Coronary artery (tissue), 2 donors: ENCODE measurements around the gene EPHX1.

Experiments used
- DNase-seq: peaks from one replicate; pipeline ENCODE4 v3.0.0-alpha.2; 2017; ENCODE audit warnings: low spot score
- H3K27ac ChIP-seq, 2 donors: fragments of 200-600 bp; sonication (generic); one replicate each; pipeline ENCODE4 v1.5.1; 2016 to 2019
- H3K4me3 ChIP-seq: fragments of 200-600 bp; sonication (generic); 2 replicates; pipeline ENCODE4 v1.5.1; 2016; ENCODE audit warnings: mild to moderate bottlenecking, moderate library complexity
- CTCF ChIP-seq: fragments of 200-600 bp; sonication (generic); IDR thresholded peaks from one replicate; pipeline ENCODE4 v1.5.1; 2019; ENCODE audit warnings: antibody characterized with exemption

The EPHX1 gene

DNA sequence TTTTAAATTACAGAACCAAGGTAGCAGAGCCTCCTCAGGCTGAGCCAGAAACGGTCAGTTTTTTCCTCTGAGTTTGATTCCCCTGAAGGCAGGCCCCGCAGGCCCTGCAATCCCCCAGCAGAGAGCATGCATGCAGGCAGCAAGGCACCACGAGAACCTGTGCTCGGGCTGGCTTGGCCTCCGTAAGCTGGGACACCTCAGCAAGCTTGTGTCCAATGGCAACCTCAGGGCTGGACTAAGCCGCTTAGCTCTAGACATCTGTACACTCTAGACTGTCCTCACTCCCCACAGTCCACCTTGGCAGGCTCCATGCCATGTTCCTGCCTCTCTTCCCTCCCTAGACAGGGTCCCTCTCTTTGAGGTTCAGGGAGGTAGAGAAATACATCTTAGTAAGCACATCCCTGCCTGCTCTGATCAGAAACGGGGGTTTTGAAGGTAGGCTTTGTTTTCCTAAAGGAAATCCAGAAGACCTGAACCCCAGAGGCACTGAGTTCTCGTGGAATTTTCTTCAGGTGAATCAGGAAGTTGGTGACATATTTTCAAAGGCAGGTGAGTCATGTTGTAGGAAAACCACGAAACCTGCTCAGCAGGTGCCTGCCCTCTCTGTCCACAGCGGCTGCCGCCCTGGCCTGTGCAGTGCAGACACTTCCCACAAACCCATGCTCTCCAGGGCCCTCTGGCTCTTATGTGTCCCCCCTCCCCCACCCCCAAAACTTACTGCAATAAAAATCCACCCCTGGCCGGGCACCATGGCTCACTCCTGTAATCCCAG, 65.3 kb downstream of the EPHX1 start:
- no peak for DNase-seq
- no peak overlapping the region for H3K27ac ChIP-seq
- H3K4me3 ChIP-seq, result no peak overlapping the region
- TF ChIP-seq CTCF, result no peak

- Histone ChIP-seq H3K4me3 (peak overlapping the region; percentile 28), H3K27ac (peak overlapping the region; percentile 49 to 93)
- no peak for TF ChIP-seq CTCF
- DNase-seq, result no peak
These were observed 67.1 kb downstream of the EPHX1 start for GRCh38 chr1:225876900-225877510.

GRCh38 chr1:225877580-225877979, 67.7 kb downstream of the EPHX1 start:
- peak overlapping the region; percentile 28 for H3K4me3 ChIP-seq
- TF ChIP-seq CTCF, result no peak
- DNase-seq, result no peak
- peak overlapping the region; percentile 49 to 93 for H3K27ac ChIP-seq

DNA sequence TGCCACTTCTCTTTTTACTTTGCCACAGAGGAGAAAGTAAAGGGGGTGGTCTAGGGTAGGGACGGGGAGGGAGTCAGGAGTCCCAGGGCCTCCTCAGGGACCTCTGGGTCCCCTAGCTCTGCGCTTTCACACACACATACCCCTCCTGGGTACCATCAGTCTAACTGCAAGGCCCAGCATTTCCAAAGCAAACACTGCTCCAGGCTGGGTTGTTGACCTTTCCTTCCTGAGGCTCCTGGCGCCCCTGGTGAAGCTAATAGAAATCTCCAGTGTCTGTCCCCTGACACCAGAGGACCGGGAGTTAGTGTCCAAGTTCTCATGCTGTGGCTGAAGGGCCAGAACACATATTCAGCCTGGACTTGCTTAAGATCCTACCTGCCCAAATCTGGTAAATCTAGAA, 68.4 kb downstream of the EPHX1 start:
- TF ChIP-seq CTCF, result no peak
- H3K27ac ChIP-seq, result peak overlapping the region; percentile 49 to 93
- peak overlapping the region; percentile 36 for H3K4me3 ChIP-seq
- DNase-seq, result no peak

GRCh38 chr1:225879521-225880221, 69.7 kb downstream of the EPHX1 start:
- no peak for DNase-seq
- Histone ChIP-seq H3K27ac (peak overlapping the region; percentile 86 to 93), H3K4me3 (peak overlapping the region; percentile 96)
- TF ChIP-seq CTCF, result no peak

DNA sequence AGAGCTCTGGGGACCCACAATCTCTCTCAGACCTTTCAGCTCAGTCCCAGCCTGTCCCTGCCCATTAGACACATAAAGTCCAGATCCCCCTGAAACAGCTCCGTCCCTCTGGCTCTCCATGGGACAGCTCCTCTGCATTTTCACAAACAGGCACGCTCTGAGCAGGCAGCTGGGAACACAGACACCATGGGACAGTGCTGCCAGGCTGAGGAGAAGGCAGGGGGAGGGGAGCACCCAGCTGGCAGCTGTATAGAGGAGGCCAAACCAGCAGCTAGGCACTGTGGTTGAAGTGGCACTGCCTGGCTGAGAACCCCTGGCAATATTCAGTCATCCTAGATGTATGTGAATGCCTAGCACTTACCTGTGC, 70.3 kb downstream of the EPHX1 start:
- H3K4me3 ChIP-seq, result peak overlapping the region; percentile 96
- DNase-seq, result no peak
- peak overlapping the region; percentile 86 to 93 for H3K27ac ChIP-seq
- no peak for TF ChIP-seq CTCF
